Prostate gland (tissue), 2 donors: ENCODE results near the gene HK1.

Source experiments
- CTCF ChIP-seq, 4 experiments: fragments of 200-600 bp in 2 of 4; fragments of 450-650 bp in 2 of 4; sonication (generic) in 2 of 4; IDR thresholded peaks; 1 replicate in 3 of 4; 2 replicates in 1 of 4; pipeline ENCODE4 v1.5.1; 2016 to 2019; ENCODE audit warnings: antibody characterized with exemption in 4 of 4, mild to moderate bottlenecking in 2 of 4, moderate library complexity in 2 of 4
- POLR2A ChIP-seq: fragments of 450-650 bp; IDR thresholded peaks from one replicate; pipeline ENCODE4 v1.6.1; 2016; ENCODE audit warnings: antibody characterized with exemption, mild to moderate bottlenecking

GRCh38 chr10:69261184-69261583 lies 17.1 kb upstream of the HK1 start:
- no peak for TF ChIP-seq POLR2A
- TF ChIP-seq CTCF (IDR thresholded peaks at IDR 0.05) = no peak
